SK-N-SH treated with all-trans-retinoic acid at 6 μM for 48 hours (cell line): ENCODE measurements around the gene TSHZ2.
"Not testable (repeated sequence)": the region's sequence is repeated elsewhere in the genome, so short reads cannot be mapped to it uniquely, and the experiment has no call there.

ENCODE experiments used
- ATAC-seq: fragments of 200-7000 bp; cut with Tn5 transposase; 3 replicates; pipeline ENCODE4 v1.9.1; 2020; ENCODE audit warnings: mild to moderate bottlenecking, moderate library complexity
- ARNTL ChIP-seq: fragments of 450-650 bp; formaldehyde crosslinking; IDR thresholded peaks from 2 replicates; pipeline ENCODE4 v1.5.0; 2020; ENCODE audit warnings: low read depth, mild to moderate bottlenecking, moderate library complexity, borderline replicate concordance
- CSRNP3 ChIP-seq: fragments of 250-450 bp; sonication (Bioruptor Pico); IDR thresholded peaks from 2 replicates; pipeline ENCODE4 v1.5.1; 2021; ENCODE audit warnings: mild to moderate bottlenecking, moderate library complexity
- ESRRG ChIP-seq: fragments of 250-450 bp; sonication (Bioruptor Pico); IDR thresholded peaks from 2 replicates; pipeline ENCODE4 v1.6.1; 2021; ENCODE audit warnings: mild to moderate bottlenecking
- GLIS3 ChIP-seq: fragments of 250-450 bp; sonication (Bioruptor Pico); IDR thresholded peaks from 2 replicates; pipeline ENCODE4 v1.5.0; 2020; ENCODE audit warnings: mild to moderate bottlenecking, moderate library complexity
- ISL1 ChIP-seq: fragments of 250-450 bp; sonication (Bioruptor Pico); IDR thresholded peaks from 2 replicates; pipeline ENCODE4 v2.1.2; 2022; ENCODE audit warnings: mild to moderate bottlenecking, moderate library complexity
- PATZ1 ChIP-seq: fragments of 250-450 bp; sonication (Bioruptor Pico); IDR thresholded peaks from 2 replicates; pipeline ENCODE4 v1.8.0; 2020; ENCODE audit warnings: mild to moderate bottlenecking, moderate library complexity, borderline replicate concordance
- POU6F1 ChIP-seq: fragments of 250-450 bp; sonication (Bioruptor Pico); IDR thresholded peaks from 2 replicates; pipeline ENCODE4 v1.8.0; 2021; ENCODE audit warnings: low read depth, mild to moderate bottlenecking, moderate library complexity, borderline replicate concordance
- SNAI2 ChIP-seq: fragments of 250-450 bp; sonication (Bioruptor Pico); IDR thresholded peaks from 2 replicates; pipeline ENCODE4 v1.5.0; 2020; ENCODE audit warnings: mild to moderate bottlenecking, moderate library complexity
- TCF4 ChIP-seq: fragments of 250-450 bp; sonication (Bioruptor Pico); IDR thresholded peaks from 2 replicates; pipeline ENCODE4 v1.8.0; 2021; ENCODE audit warnings: mild to moderate bottlenecking, moderate library complexity, borderline replicate concordance
- TOX ChIP-seq: fragments of 250-450 bp; sonication (Bioruptor Pico); IDR thresholded peaks from 2 replicates; pipeline ENCODE4 v1.8.0; 2021; ENCODE audit warnings: mild to moderate bottlenecking, moderate library complexity, borderline replicate concordance
- TSHZ2 ChIP-seq: fragments of 250-450 bp; sonication (Bioruptor Pico); IDR thresholded peaks from 2 replicates; pipeline ENCODE4 v1.5.0; 2020; ENCODE audit warnings: mild to moderate bottlenecking, moderate library complexity
- ZC3H10 ChIP-seq: fragments of 250-450 bp; sonication (Bioruptor Pico); IDR thresholded peaks from 2 replicates; pipeline ENCODE4 v1.5.1; 2021; ENCODE audit warnings: mild to moderate bottlenecking, moderate library complexity
- ZFP3 ChIP-seq: fragments of 250-450 bp; sonication (Bioruptor Pico); IDR thresholded peaks from 2 replicates; pipeline ENCODE4 v1.5.0; 2020; ENCODE audit warnings: mild to moderate bottlenecking, moderate library complexity
- ZFP30 ChIP-seq: fragments of 450-650 bp; formaldehyde crosslinking; IDR thresholded peaks from 2 replicates; pipeline ENCODE4 v1.5.0; 2022; ENCODE audit warnings: mild to moderate bottlenecking, moderate library complexity
- ZNF70 ChIP-seq: fragments of 450-650 bp; formaldehyde crosslinking; IDR thresholded peaks from 2 replicates; pipeline ENCODE4 v1.5.0; 2020; ENCODE audit warnings: mild to moderate bottlenecking, moderate library complexity

The TSHZ2 gene

GRCh38 chr20:53365076-53365475 is 392.9 kb downstream of the TSHZ2 start (continued):
- TF ChIP-seq ZFP30: no peak
- no peak for TF ChIP-seq ARNTL (CRISPR knock-in tag)

- no peak for TF ChIP-seq TOX
- no peak for TF ChIP-seq PATZ1
- TF ChIP-seq ZFP3 (CRISPR knock-in tag): no peak
- no peak for TF ChIP-seq SNAI2
- no peak for TF ChIP-seq ZNF70 (CRISPR knock-in tag)
- no peak for TF ChIP-seq TCF4 (CRISPR knock-in tag)
- TF ChIP-seq TSHZ2: no peak
- no peak for TF ChIP-seq ESRRG (CRISPR knock-in tag)
- TF ChIP-seq POU6F1 (CRISPR knock-in tag): no peak
- no peak for TF ChIP-seq GLIS3 (CRISPR knock-in tag)
- no peak for ATAC-seq
These were observed 393.4 kb downstream of the TSHZ2 start for GRCh38 chr20:53365539-53366075.

GRCh38 chr20:53366928-53367327 is 394.8 kb downstream of the TSHZ2 start:
- not testable (repeated sequence) for ATAC-seq

GRCh38 chr20:53369871-53370270 is 397.7 kb downstream of the TSHZ2 start:
- no peak for TF ChIP-seq ISL1 (CRISPR knock-in tag)
- no peak for TF ChIP-seq GLIS3 (CRISPR knock-in tag)
- TF ChIP-seq ZC3H10 (CRISPR knock-in tag): no peak
- no peak for TF ChIP-seq ZFP3 (CRISPR knock-in tag)
- no peak for ATAC-seq

GRCh38 chr20:53370345-53370961 is 398.3 kb downstream of the TSHZ2 start:
- TF ChIP-seq ESRRG (CRISPR knock-in tag): no peak
- TF ChIP-seq ISL1 (CRISPR knock-in tag): no peak
- no peak for TF ChIP-seq ZC3H10 (CRISPR knock-in tag)
- TF ChIP-seq TSHZ2: no peak
- no peak for TF ChIP-seq CSRNP3 (CRISPR knock-in tag)
- ATAC-seq: no peak
